HFF-Myc (cell line): ENCODE results near the gene TAS2R50.
"Not testable (repeated sequence)": the region's sequence is repeated elsewhere in the genome, so short reads cannot be mapped to it uniquely, and the experiment has no call there.

Experiments used
- DNase-seq: peaks from one replicate; pipeline ENCODE4 v3.0.0-alpha.2; 2011; ENCODE audit warnings: low read depth; ENCODE audit errors: extremely low read depth
- H3K4me3 ChIP-seq: replicated peaks from 2 replicates; pipeline ENCODE4 v1.5.1; 2011; ENCODE audit warnings: low read depth, mild to moderate bottlenecking, control low read depth, low read length
- CTCF ChIP-seq: IDR thresholded peaks from 2 replicates; pipeline ENCODE4 v1.5.1; 2012; ENCODE audit warnings: mild to moderate bottlenecking, low read depth, low read length, control low read depth; ENCODE audit errors: missing control alignments

Gene TAS2R50, protein sequence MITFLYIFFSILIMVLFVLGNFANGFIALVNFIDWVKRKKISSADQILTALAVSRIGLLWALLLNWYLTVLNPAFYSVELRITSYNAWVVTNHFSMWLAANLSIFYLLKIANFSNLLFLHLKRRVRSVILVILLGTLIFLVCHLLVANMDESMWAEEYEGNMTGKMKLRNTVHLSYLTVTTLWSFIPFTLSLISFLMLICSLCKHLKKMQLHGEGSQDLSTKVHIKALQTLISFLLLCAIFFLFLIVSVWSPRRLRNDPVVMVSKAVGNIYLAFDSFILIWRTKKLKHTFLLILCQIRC

GRCh38 chr12:10986812-10987211 is at the start of gene TAS2R50:
Gene TAS2R50, minus strand, starts transcription at chr12:10986912. Its CDS starts 52 bp downstream, at chr12:10986860.
- TF ChIP-seq CTCF: no peak
- H3K4me3 ChIP-seq: no peak within 1 kb of the TSS
- DNase-seq: no peak

GRCh38 chr12:11033959-11034358 is 47.2 kb upstream of the TAS2R50 start:
- not testable (repeated sequence) for DNase-seq, H3K4me3 ChIP-seq

DNA sequence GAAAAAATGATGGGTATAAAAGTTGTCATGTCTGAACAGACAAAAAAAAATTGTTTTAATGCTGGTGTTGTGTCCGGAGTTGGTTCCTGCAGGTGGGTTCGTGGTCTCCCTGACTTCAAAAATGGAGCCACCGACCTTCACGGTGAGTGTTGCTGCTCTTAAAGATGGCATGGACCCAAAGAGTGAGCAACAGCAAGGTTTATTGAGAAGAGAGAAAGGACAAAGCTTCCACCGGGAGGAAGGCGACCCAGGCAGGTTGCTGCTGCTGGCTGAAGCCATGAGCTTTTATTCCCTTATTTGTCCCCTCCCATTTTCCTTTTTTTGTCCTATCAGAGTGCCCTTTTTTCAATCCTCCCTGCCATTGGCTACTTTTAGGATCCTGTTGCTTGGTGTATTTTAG is 44.6 kb upstream of the TAS2R50 start, which contains the start of gene TAS2R31:
TAS2R31 (minus strand) TSS at position 101 of the 400 bp plus-strand sequence; CDS start at position 29, 72 bp downstream.
- DNase-seq: no peak
- no peak within 1 kb of the TSS for H3K4me3 ChIP-seq
- TF ChIP-seq CTCF: no peak

GRCh38 chr12:11026118-11026517 is 39.4 kb upstream of the TAS2R50 start:
- TF ChIP-seq CTCF: no peak
- no peak for DNase-seq
- H3K4me3 ChIP-seq: no peak overlapping the region

DNA sequence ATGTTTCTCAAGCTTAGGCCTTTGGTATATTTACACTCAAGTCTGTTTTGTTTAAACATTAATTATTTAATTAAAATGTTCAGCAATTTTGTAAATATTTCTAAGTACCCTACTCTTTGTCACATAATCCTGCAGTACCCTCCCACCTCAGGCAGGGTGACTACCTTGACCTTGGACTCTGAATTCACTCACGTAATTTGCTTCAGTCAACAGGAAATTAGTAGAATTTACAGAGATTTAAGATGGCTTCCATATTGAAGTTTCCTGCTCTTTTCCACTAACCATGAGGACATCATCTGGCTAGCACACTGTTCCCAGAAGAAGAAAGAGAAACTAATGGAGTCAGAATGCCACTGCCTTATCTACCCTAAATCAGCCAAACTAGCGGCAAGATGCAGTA is 36.7 kb upstream of the TAS2R50 start:
- no peak overlapping the region for H3K4me3 ChIP-seq
- no peak for TF ChIP-seq CTCF
- DNase-seq: no peak

DNA sequence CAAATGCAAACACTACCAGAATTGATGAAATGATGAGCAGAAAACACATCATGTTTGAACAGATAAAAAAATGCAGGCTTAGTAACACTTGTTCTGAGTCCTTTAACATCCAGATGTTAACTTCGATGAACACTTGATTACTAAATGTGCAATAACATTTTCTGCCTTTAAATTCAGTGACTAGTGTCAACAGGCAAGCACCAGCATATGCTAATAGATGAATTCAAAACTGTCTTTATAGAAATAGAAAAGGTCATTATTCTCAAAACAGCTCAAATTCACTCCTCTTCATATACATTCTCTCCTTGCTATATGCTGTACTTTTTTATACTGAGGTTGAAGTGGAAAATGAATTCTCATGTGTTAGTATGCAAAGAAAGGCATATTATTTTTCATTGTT is 35.8 kb upstream of the TAS2R50 start, which contains the start of gene TAS2R19:
TAS2R19 (minus strand) TSS at position 101 of the 400 bp plus-strand sequence; CDS start at position 52, 49 bp downstream.
- no peak for TF ChIP-seq CTCF
- DNase-seq: no peak
- no peak within 1 kb of the TSS for H3K4me3 ChIP-seq

DNA sequence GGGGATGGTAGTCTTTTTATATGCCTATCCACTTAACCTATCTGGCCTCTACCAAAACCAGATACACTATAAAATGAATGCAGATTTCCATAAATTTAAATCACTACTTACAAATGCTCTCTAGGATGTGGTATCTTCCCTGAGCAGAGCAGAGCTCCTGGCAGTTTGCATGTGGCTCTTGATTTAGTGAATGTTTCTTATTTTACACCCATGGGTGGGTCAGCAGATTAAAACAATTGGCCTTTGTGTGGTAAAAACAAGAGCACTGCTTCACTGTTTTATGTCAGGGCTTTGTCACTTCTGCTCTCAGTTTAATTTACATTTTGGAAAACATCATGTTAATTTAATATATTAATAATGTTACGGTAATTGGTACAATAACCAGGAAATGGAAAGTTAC is 30.2 kb upstream of the TAS2R50 start:
- H3K4me3 ChIP-seq: no peak overlapping the region
- no peak for DNase-seq
- TF ChIP-seq CTCF: no peak
